Stimulated activated CD8-positive, alpha-beta memory T cell treated with anti-CD3 and anti-CD28 coated beads, Interleukin-12 subunit alpha, Interleukin-12 subunit beta, amount 100 ng/mL, for 1 hour (primary cell): ENCODE results near the gene PCK1.

Experiments used
- DNase-seq: peaks from one replicate; pipeline ENCODE4 v3.0.0-alpha.2; 2020; ENCODE audit warnings: low read depth

PCK1 gene

GRCh38 chr20:57577679-57578475 is 17.0 kb downstream of the PCK1 start:
- DNase-seq = no peak

GRCh38 chr20:57578476-57579165 is 17.7 kb downstream of the PCK1 start:
- DNase-seq = no peak

- DNase-seq = no peak
These were observed 18.5 kb downstream of the PCK1 start for GRCh38 chr20:57579331-57579897.

GRCh38 chr20:57579898-57580447 is 19.1 kb downstream of the PCK1 start:
- no peak for DNase-seq

GRCh38 chr20:57580478-57581201 is 19.7 kb downstream of the PCK1 start:
- DNase-seq = no peak

DNA sequence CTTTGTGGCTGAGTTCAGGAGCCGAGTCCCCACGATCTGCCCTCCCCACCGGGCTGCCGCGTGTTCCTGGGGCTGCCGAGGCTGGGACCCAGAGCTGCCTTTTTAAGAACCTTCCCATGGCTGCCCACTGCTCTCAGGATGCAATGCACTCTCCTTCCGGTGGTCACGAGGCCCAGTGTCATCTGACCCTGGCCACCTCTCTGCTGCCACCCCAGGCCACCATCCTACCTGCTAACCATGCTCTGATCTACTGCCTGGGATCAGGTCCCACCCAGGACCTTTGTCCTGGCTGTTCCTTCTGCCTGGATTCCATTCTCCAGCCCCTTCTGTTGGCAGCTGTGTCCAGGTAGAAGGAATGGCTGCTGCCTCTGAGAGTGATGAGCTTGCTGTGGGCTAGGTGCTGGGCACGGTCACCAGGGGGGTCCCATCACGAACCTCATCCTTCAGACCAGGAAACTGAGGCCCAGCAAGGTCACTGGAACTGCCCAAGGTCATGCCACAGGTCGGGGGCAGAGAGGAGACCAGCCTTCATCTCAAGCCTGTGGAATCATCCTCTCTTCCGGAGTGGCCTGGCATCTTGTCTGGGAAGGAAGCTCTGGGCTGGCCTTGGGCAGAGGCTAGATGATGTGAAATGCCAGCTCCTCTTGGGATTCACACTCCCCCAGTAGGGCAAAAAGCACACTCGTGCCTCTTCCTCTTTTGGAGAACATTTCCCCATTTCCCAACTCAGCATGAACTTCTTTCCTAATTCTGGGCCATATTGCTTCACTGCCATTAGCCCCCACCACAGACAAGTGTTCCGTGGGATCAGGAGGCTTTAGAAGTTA is 20.5 kb downstream of the PCK1 start:
- no peak for DNase-seq

GRCh38 chr20:57582029-57582378 is 21.1 kb downstream of the PCK1 start:
- DNase-seq = no peak

DNA sequence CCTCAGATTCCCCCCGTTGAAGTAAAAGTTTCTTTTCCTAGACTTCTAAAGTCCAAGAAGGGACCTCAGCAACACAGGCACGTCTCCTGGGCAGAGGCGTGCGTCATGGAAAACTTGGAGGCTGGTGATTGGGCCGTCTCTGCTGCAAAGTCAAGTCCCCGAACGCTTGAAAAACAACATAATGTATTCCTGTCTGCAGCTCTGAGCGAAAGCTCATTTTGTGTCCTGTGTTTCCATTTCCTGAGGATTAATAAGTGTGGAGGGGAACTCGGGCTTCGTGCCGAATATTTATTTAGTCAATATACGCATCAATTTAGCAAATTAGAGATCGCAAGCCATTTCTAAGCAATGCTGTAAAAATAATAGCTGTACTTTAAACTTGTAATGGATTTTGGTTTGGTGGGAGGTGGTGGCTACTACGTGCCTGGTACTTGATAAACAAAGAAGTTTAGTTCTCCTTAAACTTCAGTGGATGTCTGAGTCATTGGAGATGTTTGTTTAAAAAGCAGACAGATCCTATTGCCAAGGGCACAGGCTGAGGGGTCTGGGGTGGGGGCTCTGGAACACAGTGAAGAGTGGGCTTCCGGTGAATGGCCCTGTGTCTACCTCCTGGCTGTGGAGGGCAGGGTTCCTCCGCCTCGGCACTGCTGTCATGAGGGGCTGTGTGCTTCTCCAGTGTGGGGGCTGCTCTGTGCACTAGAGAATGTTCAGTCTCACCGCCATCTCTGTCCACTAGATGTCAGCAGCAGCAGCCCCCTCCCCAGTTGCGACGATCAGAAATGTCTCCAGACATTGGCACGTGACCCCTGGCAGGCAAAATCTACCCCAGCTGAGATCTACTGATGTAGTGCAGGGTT is 21.8 kb downstream of the PCK1 start:
- no peak for DNase-seq

DNA sequence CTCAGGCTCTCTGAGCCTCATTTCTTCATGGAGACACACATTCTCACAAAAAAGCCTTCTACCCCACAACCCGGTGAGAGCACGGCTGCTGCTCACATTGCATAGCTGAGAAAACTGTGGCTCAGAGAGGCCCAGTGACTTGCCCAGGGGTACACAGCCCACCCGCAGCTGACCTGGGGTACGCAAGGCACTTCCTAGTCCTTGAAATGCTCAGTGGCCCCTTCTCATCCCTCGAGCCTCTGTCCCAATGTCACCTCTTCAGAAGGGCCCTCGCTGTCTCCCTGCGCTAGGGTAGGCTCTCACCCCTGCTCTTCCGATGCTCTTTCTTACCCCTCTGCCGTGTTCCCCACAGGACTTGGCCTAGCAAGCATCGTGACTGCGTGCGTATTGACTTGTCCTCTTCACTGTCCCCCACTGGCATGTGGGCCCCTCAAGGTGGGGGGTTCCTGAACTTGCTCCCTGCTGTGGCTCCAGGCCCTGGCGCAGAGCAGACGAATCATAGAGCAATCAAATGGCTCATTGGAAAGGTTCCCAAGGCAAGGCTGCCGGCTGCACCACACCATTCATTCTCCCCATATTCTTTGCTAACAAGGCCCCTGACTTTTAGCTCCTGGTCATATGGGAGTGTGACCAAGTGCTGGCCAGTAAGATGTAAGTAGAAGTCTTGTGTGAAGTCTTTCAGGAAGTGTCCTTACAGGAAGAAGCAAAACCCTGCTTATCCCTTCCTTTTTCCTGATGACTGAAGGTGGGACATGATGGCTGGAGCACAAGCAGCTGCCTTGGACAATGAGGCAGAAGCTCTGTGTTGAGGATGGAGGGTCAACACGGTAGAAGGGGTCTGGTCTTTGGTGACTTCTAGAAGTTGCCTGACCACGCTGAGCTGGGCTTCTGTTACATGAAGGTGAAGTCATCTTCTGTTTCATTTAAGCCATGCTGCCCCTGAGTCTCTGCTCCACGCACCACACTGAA is 22.7 kb downstream of the PCK1 start:
- DNase-seq = no peak

- no peak for DNase-seq
These were observed 24.0 kb downstream of the PCK1 start for GRCh38 chr20:57584768-57585461.

DNA sequence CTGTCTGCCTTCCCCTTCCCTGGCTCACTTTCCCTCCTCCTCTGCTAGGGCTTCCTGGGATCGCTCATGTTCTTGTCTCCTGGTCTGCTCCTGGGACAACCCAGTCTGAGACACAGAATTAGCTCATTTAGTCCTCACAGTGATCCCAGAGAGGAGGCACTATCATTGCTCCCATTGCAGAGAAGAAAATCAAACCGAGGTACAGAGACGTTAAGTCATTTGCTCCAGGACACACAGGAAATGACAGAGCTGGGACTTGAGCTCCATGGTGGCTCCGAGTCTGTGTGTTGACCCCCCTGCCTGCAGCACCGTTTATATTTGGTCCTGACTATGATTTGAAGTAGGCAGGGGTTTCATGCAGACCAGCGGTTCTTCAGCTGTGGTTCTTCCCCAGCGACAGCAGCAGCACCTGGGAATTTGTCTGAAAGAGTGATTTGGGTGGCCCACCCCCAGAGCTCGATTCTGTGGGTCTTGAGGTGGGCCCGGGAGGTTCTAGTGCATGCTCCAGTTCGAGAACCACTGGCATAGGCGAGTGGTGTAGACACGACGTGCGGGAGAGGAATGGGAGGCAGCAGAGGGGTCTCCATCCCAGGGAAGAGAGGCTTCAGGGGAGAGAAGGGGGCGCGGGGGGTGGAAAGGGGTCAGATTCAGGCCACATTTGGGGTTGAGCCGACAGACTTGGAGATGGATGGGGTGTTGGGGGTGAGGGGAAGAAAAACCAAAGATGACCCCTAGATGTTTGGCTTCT is 24.7 kb downstream of the PCK1 start:
- no peak for DNase-seq

DNA sequence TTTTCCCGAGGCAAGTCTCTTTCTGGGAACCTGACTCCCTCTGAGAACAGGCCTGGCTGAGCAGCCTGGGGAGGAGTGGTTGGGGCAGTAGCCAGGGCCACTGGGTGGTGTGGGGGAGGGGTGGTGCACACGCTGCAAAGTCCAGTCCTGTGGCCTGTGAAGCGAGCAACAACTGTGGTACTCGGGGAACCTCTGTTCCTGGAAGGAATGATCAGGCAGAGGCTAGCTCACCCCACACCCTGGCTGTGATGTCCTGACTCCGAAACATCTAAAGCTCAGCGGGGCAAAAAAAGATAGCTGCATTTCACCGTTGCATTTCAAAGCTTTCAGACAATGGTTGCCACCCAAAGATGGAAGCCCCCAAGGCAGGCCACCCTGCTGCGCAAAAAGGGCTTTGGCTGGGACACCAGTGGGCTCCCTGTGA is 25.5 kb downstream of the PCK1 start:
- no peak for DNase-seq

- no peak for DNase-seq
These were observed 26.0 kb downstream of the PCK1 start for GRCh38 chr20:57586943-57587277.

DNA sequence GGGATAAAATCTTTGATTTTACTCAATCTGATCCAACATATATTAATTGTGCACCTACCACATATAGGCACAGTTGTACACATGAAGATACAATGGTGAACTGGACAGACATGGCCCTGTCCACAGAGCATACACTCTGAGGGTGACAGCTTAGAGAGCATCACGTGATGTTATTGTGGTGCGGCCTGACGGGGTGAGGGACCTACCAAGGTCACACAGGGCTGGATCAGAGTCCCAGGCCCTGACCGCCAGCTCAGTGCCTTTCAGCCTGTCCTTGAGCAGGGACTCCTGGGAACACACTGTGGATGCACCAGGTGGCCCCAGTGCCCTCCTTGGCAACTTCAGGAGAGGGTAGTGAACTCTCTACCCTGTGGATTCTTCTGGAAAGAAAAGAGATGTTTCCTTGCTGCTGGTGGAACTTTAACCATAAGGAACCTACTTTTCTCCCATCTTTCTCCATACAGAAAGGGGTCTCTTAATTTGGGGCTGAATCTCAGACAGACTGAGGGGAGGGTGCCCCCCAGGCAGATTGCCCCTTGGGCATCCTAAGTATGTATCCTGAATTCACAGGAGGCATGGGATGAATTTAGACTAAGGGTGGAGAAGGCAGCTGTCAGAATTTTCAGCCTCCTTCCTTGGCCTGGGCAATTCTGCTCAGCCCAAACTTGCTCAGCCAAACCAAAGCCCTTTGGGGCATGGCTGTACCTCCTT is 26.5 kb downstream of the PCK1 start:
- no peak for DNase-seq

DNA sequence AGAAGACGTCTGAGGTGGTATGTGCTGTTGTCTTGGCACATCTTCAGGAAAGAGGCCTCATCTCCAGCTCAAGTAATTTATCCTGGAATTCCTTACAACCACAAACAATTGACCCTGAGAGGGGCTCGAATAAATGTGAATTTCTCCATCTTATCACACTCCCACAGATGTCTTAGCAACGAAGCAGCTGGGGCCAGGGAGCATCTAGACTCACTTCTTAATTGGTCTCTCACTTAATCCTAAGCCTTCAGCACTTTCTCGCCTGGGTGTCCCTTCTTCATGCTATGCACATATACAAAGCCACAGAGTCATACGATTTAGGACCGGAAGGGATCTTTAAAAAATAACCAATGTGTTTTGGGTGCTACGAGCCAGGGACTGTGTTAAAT is 27.1 kb downstream of the PCK1 start:
- DNase-seq = no peak

DNA sequence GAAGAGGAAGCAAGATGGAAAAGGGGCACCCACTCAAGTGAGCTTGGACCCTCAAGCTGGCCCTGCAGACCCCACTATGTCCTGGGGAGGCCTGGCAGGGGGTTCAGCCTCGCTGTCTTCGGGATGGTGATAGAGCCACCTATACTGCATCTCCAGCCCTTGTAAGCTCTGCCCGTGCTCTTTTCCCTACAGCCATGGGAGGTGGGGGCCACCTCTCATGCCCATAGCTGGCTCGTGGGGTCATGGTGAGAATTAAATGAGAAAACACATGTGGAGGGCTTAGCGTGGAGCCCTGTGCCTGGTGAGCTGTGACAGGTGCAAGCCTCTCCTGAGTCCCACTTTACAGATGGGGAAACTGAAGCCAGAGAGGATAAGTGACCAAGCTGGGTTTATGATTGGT is 27.7 kb downstream of the PCK1 start:
- no peak for DNase-seq

DNA sequence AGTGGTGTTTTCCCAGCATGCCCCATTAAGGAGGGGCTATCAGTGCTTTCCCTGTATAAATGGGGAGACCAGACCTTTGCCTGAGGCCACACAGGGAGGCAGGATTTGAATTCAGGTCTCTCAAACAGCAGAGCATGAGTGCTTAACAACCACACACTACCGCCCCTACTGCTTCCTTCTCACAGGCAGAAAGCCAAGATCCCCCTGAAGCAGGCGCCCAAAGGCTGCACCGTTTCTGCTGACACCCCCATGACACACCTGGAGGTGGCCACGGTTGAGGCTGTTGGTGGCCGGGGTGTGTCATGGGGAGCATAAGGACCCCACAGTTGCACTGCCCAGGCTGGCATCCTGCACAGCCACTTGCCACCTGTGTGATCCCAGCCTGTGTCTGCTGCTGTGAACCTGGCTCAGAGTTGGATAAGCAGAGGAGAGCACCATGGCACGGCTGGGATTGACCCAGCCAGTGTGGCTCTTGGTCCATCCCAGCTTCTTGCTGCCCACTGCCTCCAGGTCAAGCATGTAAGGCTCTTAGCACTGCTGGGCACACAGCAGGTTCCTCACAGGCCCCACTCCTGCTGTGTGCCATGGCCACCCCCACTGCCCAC is 28.3 kb downstream of the PCK1 start:
- DNase-seq = no peak
